Panc1 (cell line): Measurements from ENCODE around the gene SLC6A12. TPM values are rescaled to one million over a fixed set of nuclear protein-coding genes. Genes with fewer than 3 reads are reported as not detected.

ENCODE experiments used
- ATAC-seq: fragments of 200-7000 bp; cut with Tn5 transposase; 2 replicates; pipeline ENCODE4 v1.9.1; 2020; ENCODE audit warnings: mild to moderate bottlenecking, moderate library complexity
- BruUV-seq: library from RNA; stranded (reverse); fragments of 400-500 nt; replicated peaks from 2 replicates; lab custom pipeline; 2021; lab: Mats Ljungman, UMichigan
- CTCF ChIA-PET: fragments of 300-600 bp; sonication (Branson Sonifier 250); formaldehyde crosslinking; loops from one replicate; lab custom pipeline; 2022; ENCODE audit warnings: antibody characterized with exemption; lab: Charles Lee
- POLR2A ChIA-PET: fragments of 300-600 bp; sonication (Branson Sonifier 250); formaldehyde crosslinking; loops from one replicate; lab custom pipeline; 2022; ENCODE audit warnings: antibody characterized with exemption; lab: Charles Lee
- DNase-seq: peaks from one replicate; pipeline ENCODE4 v3.0.0-alpha.2; 2010; ENCODE audit warnings: low read depth, low spot score
- H3K27ac ChIP-seq: 2 replicates; pipeline ENCODE4 v1.5.1; 2011; ENCODE audit warnings: mild to moderate bottlenecking, low read length, inconsistent platforms
- H3K27me3 ChIP-seq: fragments of 200-500 bp; sonication (Bioruptor generic); 2 replicates; pipeline ENCODE4 v1.6.0; 2014; ENCODE audit warnings: low read length, inconsistent platforms; ENCODE audit not compliant: control insufficient read depth, insufficient read depth
- H3K36me3 ChIP-seq: fragments of 200-500 bp; sonication (Bioruptor generic); 2 replicates; pipeline ENCODE4 v1.5.1; 2014; ENCODE audit warnings: inconsistent platforms, mild to moderate bottlenecking, low read length, moderate library complexity; ENCODE audit not compliant: control insufficient read depth, insufficient read depth
- H3K4me1 ChIP-seq: 2 replicates; pipeline ENCODE4 v1.5.1; 2011; ENCODE audit warnings: inconsistent platforms, mild to moderate bottlenecking, low read length, moderate library complexity; ENCODE audit not compliant: control insufficient read depth, insufficient read depth
- H3K4me3 ChIP-seq, 2 experiments: 2 replicates each; pipeline ENCODE4 v1.5.1; 2011 to 2012; ENCODE audit warnings: low read depth in 2 of 2, low read length in 2 of 2, mild to moderate bottlenecking in 2 of 2, inconsistent platforms in 1 of 2, moderate library complexity in 1 of 2
- H3K9me3 ChIP-seq: fragments of 200-500 bp; sonication (Bioruptor generic); 2 replicates; pipeline ENCODE4 v1.5.1; 2014; ENCODE audit warnings: low read depth, mild to moderate bottlenecking, inconsistent platforms, low read length, moderate library complexity; ENCODE audit not compliant: control insufficient read depth, insufficient read depth
- POLR2AphosphoS5 ChIP-seq: IDR thresholded peaks from 2 replicates; pipeline ENCODE4 v1.6.1; 2012; ENCODE audit warnings: mild to moderate bottlenecking, low read depth, low read length, moderate library complexity
- SIN3A ChIP-seq: IDR thresholded peaks from 2 replicates; pipeline ENCODE4 v1.6.1; 2012; ENCODE audit warnings: low read depth, mild to moderate bottlenecking, low read length, moderate library complexity, borderline replicate concordance; ENCODE audit not compliant: insufficient read depth
- TCF7L2 ChIP-seq: IDR thresholded peaks from 2 replicates; pipeline ENCODE4 v1.6.1; 2011; ENCODE audit warnings: mild to moderate bottlenecking, low read depth, low read length, inconsistent platforms
- in situ Hi-C: cut with HindIII; loops from 2 replicates; pipeline ENCODE4 v1.10.0; 2016; ENCODE audit warnings: low sequenced_read_pairs, low pct_unique_long_range_greater_than_20kb
- intact Hi-C: fragments of 100-400 bp; cut with micrococcal nuclease; formaldehyde crosslinking; loops from one replicate; pipeline ENCODE4 v1.10.0; 2022; ENCODE audit not compliant: unreplicated experiment
- total RNA-seq: library from RNA; stranded (reverse); gene quantifications from one replicate; pipeline ENCODE4 v1.2.1, GENCODE V29; 2021; ENCODE audit not compliant: unreplicated experiment
- TF ChIP-seq, protein P1 (sequence below), 2 experiments: IDR thresholded peaks; 2 replicates each; pipeline ENCODE4 v1.6.1; 2011 to 2012; ENCODE audit warnings: low read depth in 2 of 2, control low read depth in 1 of 2, low read length in 1 of 2, mild to moderate bottlenecking in 1 of 2, moderate library complexity in 1 of 2; ENCODE audit not compliant: insufficient read depth in 1 of 2
- TF ChIP-seq, protein P2 (sequence below): fragments of 450-650 bp; IDR thresholded peaks from 2 replicates; pipeline ENCODE4 v1.5.1; 2017; ENCODE audit warnings: mild to moderate bottlenecking

The SLC6A12 gene
- total RNA-seq, 1 experiment from 2014 or later, result 1.0 TPM

GRCh38 chr12:229441-230191 lies 15.7 kb upstream of the SLC6A12 start:
- in situ Hi-C loops, result no loop called here
- BruUV-seq, result no TSS peak

GRCh38 chr12:228846-229200 lies 14.9 kb upstream of the SLC6A12 start:
- CTCF ChIA-PET, result no interaction called here
- TF ChIP-seq SIN3A, result no peak
- TF ChIP-seq, protein P1, sequence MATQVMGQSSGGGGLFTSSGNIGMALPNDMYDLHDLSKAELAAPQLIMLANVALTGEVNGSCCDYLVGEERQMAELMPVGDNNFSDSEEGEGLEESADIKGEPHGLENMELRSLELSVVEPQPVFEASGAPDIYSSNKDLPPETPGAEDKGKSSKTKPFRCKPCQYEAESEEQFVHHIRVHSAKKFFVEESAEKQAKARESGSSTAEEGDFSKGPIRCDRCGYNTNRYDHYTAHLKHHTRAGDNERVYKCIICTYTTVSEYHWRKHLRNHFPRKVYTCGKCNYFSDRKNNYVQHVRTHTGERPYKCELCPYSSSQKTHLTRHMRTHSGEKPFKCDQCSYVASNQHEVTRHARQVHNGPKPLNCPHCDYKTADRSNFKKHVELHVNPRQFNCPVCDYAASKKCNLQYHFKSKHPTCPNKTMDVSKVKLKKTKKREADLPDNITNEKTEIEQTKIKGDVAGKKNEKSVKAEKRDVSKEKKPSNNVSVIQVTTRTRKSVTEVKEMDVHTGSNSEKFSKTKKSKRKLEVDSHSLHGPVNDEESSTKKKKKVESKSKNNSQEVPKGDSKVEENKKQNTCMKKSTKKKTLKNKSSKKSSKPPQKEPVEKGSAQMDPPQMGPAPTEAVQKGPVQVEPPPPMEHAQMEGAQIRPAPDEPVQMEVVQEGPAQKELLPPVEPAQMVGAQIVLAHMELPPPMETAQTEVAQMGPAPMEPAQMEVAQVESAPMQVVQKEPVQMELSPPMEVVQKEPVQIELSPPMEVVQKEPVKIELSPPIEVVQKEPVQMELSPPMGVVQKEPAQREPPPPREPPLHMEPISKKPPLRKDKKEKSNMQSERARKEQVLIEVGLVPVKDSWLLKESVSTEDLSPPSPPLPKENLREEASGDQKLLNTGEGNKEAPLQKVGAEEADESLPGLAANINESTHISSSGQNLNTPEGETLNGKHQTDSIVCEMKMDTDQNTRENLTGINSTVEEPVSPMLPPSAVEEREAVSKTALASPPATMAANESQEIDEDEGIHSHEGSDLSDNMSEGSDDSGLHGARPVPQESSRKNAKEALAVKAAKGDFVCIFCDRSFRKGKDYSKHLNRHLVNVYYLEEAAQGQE (IDR thresholded peaks at IDR 0.05; ENCODE audit: insufficient read depth in 1 of 2, low read depth in 2 of 2, low read length in 1 of 2), result no peak
- H3K4me3 ChIP-seq, result no peak overlapping the region
- no peaks in the 10 kb centered on the region for H3K27me3 ChIP-seq
- POLR2A ChIA-PET, result no interaction called here
- ATAC-seq (no peak), DNase-seq (no peak)
- in situ Hi-C loops, result no loop called here
- no peaks in the 10 kb centered on the region for H3K4me1 ChIP-seq
- no TSS peak for BruUV-seq
- no peaks in the 10 kb centered on the region for H3K9me3 ChIP-seq
- H3K27ac ChIP-seq, result no peak overlapping the region
- intact Hi-C loops, result no loop called here
- no peaks in the 10 kb centered on the region for H3K36me3 ChIP-seq

More at GRCh38 chr12:229441-230191, 15.7 kb upstream of the SLC6A12 start:
- Histone ChIP-seq H3K4me3 (no peak overlapping the region), H3K36me3 (no peaks in the 10 kb centered on the region), H3K27ac (no peak overlapping the region), H3K9me3 (no peaks in the 10 kb centered on the region), H3K4me1 (no peaks in the 10 kb centered on the region), H3K27me3 (no peaks in the 10 kb centered on the region)
- TF ChIP-seq POLR2AphosphoS5 (no peak), TCF7L2 (no peak), SIN3A (no peak)
- TF ChIP-seq, protein P2, sequence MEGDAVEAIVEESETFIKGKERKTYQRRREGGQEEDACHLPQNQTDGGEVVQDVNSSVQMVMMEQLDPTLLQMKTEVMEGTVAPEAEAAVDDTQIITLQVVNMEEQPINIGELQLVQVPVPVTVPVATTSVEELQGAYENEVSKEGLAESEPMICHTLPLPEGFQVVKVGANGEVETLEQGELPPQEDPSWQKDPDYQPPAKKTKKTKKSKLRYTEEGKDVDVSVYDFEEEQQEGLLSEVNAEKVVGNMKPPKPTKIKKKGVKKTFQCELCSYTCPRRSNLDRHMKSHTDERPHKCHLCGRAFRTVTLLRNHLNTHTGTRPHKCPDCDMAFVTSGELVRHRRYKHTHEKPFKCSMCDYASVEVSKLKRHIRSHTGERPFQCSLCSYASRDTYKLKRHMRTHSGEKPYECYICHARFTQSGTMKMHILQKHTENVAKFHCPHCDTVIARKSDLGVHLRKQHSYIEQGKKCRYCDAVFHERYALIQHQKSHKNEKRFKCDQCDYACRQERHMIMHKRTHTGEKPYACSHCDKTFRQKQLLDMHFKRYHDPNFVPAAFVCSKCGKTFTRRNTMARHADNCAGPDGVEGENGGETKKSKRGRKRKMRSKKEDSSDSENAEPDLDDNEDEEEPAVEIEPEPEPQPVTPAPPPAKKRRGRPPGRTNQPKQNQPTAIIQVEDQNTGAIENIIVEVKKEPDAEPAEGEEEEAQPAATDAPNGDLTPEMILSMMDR, result no peak
- TF ChIP-seq, protein P1 (IDR thresholded peaks at IDR 0.05; ENCODE audit: insufficient read depth in 1 of 2, low read depth in 2 of 2, low read length in 1 of 2), result no peak
- ATAC-seq (no peak), DNase-seq (no peak)
- ChIA-PET CTCF (no interaction called here), POLR2A (no interaction called here)
- intact Hi-C loops, result no loop called here
